Chondrocyte (in vitro differentiated cells): ENCODE results near the gene SH3D21. TPM values are rescaled to one million over a fixed set of nuclear protein-coding genes. Genes with fewer than 3 reads are reported as not detected.
A peak's percentile ranks its signal among the peaks of the same experiment; 100 is the strongest.

Experiments
- DNase-seq: peaks from one replicate; pipeline ENCODE4 v3.0.0; 2021; ENCODE audit warnings: mixed read lengths, low spot score
- H3K27ac Mint-ChIP-seq: one replicate; pipeline ENCODE4 v1.8.0; 2021; ENCODE audit warnings: mild to moderate bottlenecking, moderate library complexity, mixed read lengths; ENCODE audit not compliant: unreplicated experiment
- H3K27me3 Mint-ChIP-seq: 2 replicates; pipeline ENCODE4 v1.8.0; 2021; ENCODE audit warnings: low read depth, mixed read lengths
- H3K36me3 Mint-ChIP-seq: 2 replicates; pipeline ENCODE4 v1.8.0; 2021; ENCODE audit warnings: low read depth, mixed read lengths
- H3K4me1 Mint-ChIP-seq: 2 replicates; pipeline ENCODE4 v1.8.0; 2021; ENCODE audit warnings: low read depth, mild to moderate bottlenecking, mixed read lengths
- H3K4me3 Mint-ChIP-seq: one replicate; pipeline ENCODE4 v1.8.0; 2021; ENCODE audit warnings: mild to moderate bottlenecking, moderate library complexity, mixed read lengths; ENCODE audit not compliant: unreplicated experiment
- H3K9me3 Mint-ChIP-seq: 2 replicates; pipeline ENCODE4 v1.8.0; 2021; ENCODE audit warnings: low read depth, mixed read lengths
- total RNA-seq: library from RNA; stranded (reverse); gene quantifications from 3 replicates; pipeline ENCODE4 v1.2.1, GENCODE V29; 2021
- TF ChIP-seq, protein P1 (sequence below): fragments of 200-600 bp; sonication (generic); IDR thresholded peaks from 2 replicates; pipeline ENCODE4 v1.5.0; 2021; ENCODE audit warnings: antibody characterized with exemption, mild to moderate bottlenecking, moderate library complexity

Gene SH3D21
- total RNA-seq, 1 donor from 2014 or later = 10.8 TPM

DNA sequence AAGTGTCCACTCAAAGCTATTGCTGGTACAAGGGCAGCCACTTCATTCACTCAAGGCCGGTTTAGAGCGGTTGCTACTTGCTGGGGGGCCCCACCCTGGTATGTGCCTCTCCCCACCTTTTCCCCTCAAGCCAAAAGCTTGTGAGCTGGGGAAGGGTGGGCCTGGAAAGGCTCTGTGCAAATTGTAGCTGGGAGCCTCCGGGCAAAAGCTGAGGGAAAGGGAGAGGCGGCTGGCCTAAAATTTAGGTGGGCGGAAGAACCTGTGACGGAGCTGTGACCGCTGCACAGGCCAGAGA lies 306 bp upstream of the SH3D21 start:
- no peak for DNase-seq
- Mint-ChIP-seq H3K9me3 (no peaks in the 10 kb centered on the region), H3K4me1 (peaks cover 20% of the 10 kb centered on the region), H3K36me3 (peaks cover 20% of the 10 kb centered on the region), H3K27me3 (no peaks in the 10 kb centered on the region), H3K27ac (peak overlapping the region; percentile 65), H3K4me3 (no peak overlapping the region)
- TF ChIP-seq, protein P1, sequence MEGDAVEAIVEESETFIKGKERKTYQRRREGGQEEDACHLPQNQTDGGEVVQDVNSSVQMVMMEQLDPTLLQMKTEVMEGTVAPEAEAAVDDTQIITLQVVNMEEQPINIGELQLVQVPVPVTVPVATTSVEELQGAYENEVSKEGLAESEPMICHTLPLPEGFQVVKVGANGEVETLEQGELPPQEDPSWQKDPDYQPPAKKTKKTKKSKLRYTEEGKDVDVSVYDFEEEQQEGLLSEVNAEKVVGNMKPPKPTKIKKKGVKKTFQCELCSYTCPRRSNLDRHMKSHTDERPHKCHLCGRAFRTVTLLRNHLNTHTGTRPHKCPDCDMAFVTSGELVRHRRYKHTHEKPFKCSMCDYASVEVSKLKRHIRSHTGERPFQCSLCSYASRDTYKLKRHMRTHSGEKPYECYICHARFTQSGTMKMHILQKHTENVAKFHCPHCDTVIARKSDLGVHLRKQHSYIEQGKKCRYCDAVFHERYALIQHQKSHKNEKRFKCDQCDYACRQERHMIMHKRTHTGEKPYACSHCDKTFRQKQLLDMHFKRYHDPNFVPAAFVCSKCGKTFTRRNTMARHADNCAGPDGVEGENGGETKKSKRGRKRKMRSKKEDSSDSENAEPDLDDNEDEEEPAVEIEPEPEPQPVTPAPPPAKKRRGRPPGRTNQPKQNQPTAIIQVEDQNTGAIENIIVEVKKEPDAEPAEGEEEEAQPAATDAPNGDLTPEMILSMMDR = no peak

DNA sequence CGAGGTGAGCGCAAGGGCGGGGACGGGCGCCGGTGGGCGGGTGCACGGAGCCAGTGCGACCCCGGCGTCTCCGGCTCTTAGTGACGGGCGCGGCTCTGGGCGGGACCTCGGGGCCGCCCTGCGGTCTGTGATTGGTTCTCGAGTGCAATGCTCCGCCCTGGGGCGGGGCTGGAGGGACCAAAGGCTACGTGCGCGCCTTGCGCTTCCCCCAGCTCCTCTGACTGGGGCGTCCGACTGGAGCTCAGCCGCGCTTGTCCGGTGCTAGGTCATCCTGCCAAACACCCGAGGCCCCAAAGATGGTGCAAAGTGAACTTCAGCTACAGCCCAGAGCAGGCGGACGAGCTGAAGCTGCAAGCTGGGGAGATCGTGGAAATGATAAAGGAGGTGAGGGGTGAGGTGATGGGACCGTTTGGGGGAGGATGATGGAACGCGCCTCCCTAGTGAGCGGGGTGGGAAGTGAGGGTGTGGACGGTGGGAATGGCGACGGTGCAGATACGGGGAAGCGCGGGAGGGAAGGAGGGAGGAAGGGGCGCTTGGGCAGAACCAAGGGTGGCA lies 811 bp downstream of the SH3D21 start:
- no peaks in the 10 kb centered on the region for H3K27me3 Mint-ChIP-seq
- DNase-seq = no peak
- TF ChIP-seq, protein P1 = no peak
- peak overlapping the region; percentile 97 for H3K4me3 Mint-ChIP-seq
- H3K4me1 Mint-ChIP-seq = peaks cover 20% of the 10 kb centered on the region
- H3K27ac Mint-ChIP-seq = peak overlapping the region; percentile 80
- H3K36me3 Mint-ChIP-seq = peaks cover 14% of the 10 kb centered on the region
- no peaks in the 10 kb centered on the region for H3K9me3 Mint-ChIP-seq

DNA sequence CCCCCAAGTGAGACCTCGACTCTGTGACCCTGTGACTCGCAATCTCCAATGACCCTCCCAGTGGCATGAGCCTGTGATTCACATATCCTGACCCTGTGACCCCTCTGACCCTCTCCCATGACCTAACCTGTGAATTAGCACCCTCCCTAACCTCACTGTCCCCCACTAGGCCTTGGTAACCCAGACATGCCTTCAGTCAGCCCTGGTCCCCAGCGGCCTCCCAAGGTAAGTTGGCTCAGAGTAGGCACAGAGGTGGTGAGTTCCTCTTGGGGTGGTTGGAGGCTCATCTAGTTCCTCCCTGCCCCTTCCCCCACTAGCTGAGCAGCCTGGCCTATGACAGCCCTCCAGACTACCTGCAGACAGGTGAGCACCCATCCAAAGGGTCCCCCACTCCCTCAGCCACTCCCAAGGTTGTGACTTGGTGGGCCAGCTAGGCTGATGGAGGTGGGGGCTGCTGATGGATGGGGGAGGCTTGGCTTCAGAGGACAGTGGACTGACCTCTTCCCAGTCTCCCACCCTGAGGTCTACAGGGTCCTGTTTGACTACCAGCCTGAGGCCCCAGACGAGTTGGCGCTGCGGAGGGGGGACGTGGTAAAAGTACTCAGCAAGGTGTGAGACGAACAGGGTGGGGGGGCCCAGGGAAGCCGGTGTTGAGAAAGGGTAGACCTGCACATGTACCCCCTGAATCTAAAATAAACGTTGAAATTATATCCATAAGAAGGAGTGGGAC lies 1.6 kb downstream of the SH3D21 start:
- peaks cover 11% of the 10 kb centered on the region for H3K36me3 Mint-ChIP-seq

DNA sequence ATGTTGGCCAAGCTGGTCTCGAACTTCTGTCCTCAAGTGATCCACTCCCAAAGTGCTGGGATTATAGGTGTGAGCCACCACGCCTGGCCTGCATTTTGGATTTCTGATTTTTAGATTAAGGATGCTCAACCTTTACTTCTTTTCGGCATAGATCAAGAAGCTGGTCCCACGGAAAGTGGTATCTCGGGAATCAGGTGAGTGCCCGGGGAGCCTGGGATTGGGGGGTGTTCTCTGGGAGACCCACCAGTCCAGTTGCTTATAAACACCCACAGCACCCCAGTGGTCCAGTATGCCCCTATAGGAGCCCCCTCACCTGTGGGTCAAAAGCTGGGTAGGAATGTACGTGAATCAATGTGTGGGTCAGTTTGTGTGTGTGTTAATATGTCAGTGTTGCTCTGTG lies 3.2 kb downstream of the SH3D21 start:
- DNase-seq = no peak
- Mint-ChIP-seq H3K36me3 (peaks cover 6% of the 10 kb centered on the region), H3K4me1 (peaks cover 20% of the 10 kb centered on the region), H3K9me3 (no peaks in the 10 kb centered on the region), H3K4me3 (no peak overlapping the region), H3K27ac (no peak overlapping the region), H3K27me3 (no peaks in the 10 kb centered on the region)
- TF ChIP-seq, protein P1 = no peak

More for the DNA sequence above, 1.6 kb downstream of the SH3D21 start:
- Mint-ChIP-seq H3K27me3 (no peaks in the 10 kb centered on the region), H3K9me3 (no peaks in the 10 kb centered on the region), H3K27ac (no peak overlapping the region), H3K4me1 (peaks cover 20% of the 10 kb centered on the region), H3K4me3 (peak overlapping the region; percentile 97)
- TF ChIP-seq, protein P1 = no peak
- DNase-seq = no peak

DNA sequence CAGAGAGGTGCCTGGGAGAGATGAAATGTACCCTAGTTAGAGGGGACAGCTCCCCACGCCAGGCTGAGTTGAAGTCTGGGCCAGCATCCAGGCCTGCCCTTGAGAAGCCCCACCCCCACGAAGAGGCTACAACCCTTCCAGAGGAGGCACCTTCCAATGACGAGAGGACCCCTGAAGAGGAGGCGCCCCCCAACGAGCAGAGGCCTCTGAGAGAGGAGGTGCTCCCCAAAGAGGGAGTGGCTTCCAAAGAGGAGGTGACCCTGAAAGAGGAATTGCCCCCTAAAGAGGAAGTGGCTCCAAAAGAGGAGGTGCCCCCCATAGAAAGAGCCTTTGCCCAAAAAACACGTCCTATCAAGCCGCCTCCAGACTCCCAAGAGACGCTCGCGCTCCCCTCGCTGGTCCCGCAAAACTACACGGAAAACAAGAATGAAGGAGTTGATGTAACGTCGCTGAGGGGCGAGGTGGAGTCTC lies 14.2 kb downstream of the SH3D21 start:
- H3K36me3 Mint-ChIP-seq = peaks cover 7% of the 10 kb centered on the region
- H3K4me1 Mint-ChIP-seq = peaks cover 26% of the 10 kb centered on the region
- no peaks in the 10 kb centered on the region for H3K27me3 Mint-ChIP-seq
- H3K27ac Mint-ChIP-seq = peak overlapping the region; percentile 82
- peak overlapping the region; percentile 62 for H3K4me3 Mint-ChIP-seq
- no peaks in the 10 kb centered on the region for H3K9me3 Mint-ChIP-seq
- TF ChIP-seq, protein P1 = no peak
- no peak for DNase-seq
